Cardiac atrium fibroblast (primary cell): ENCODE measurements around the gene REPS2. TPM values are rescaled to one million over a fixed set of nuclear protein-coding genes. Genes with fewer than 3 reads are reported as not detected.

Experiments used
- total RNA-seq: library from RNA; depleted of rRNA; stranded (reverse); fragments of >200 nt; gene quantifications from 2 replicates; pipeline ENCODE4 v1.2.3, GENCODE V29; 2015

REPS2 gene
- total RNA-seq = 0.18 and 0.81 TPM in 2 replicates

DNA sequence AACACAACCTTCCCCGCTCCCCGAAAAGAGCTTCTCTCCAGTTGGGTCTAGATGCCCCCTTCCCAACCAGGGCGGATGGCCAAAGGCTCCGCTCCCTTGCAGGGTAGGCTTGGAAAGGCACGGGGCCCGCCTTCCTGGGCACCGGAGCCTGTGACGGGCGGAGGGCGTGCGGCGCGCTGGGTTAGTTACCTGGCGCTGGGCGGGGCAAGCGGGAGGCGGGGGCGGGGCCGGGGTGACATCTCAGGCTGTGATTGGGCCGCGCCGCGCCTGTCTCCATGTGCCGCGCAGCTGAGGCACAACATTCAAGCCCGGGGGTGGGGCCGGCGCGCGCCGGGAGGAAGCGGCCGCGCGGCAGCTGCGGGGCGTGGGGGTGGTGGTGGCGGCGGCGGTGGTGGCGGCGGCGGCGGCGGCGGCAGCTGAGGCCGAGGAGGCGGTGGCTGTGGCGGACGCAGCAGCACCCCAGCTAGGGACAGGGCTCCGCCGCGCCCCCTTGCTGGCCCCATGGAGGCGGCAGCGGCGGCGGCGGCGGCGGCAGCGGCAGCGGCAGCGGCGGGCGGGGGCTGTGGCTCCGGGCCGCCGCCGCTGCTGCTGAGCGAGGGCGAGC, at the start of gene REPS2:
TSS of gene REPS2 (plus strand) at position 298 of the 604 bp plus-strand sequence. CDS start at position 502, 204 bp downstream.

Other genes with a start within 250 kb of the REPS2 start
- 2.7 and 4.5 TPM in 2 replicates for gene CTPS2, start 234.0 kb upstream of the REPS2 start, total RNA-seq
- 21.1 and 21.4 TPM in 2 replicates for gene SYAP1, start 227.0 kb upstream of the REPS2 start, total RNA-seq
- gene TXLNG, start 160.2 kb upstream of the REPS2 start, total RNA-seq = 5.1 and 5.2 TPM in 2 replicates
- 59.0 and 76.8 TPM in 2 replicates for gene RBBP7, start 76.3 kb upstream of the REPS2 start, total RNA-seq